Peyer's patch (tissue), 4 donors: ENCODE measurements around the gene NHLH2.

ENCODE experiments used
- POLR2A ChIP-seq, 2 donors: fragments of 450-650 bp; IDR thresholded peaks; one replicate each; pipeline ENCODE4 v1.5.1; 2017; ENCODE audit warnings: antibody characterized with exemption in 2 of 2, mild to moderate bottlenecking in 2 of 2, moderate library complexity in 2 of 2
- TF ChIP-seq, protein P1 (sequence below), 6 experiments: fragments of 450-650 bp in 4 of 6; fragments of 200-600 bp in 2 of 6; sonication (generic) in 1 of 6; IDR thresholded peaks; one replicate each; pipeline ENCODE4 v1.5.1; 2017 to 2019; ENCODE audit warnings: antibody characterized with exemption in 6 of 6, mild to moderate bottlenecking in 3 of 6, moderate library complexity in 1 of 6

DNA sequence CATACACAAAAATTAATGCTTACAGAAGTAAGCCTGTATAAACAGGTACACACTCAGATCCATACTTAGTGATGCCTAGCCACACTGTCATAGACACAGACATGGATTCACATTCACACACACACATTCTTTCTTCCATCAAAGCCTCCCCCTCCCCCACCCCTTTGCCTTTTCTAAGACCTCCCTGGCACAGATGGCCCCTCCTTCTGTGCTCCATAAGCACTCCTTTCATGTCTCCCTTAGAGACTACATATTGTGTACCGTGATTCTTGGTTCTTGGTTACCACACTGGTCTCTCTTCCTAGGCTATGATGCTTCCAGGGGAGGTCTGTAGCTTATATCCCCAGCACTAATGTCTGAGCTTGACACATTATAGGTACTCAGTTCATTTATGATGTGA is 2.0 kb upstream of the NHLH2 start:
- TF ChIP-seq, protein P1, sequence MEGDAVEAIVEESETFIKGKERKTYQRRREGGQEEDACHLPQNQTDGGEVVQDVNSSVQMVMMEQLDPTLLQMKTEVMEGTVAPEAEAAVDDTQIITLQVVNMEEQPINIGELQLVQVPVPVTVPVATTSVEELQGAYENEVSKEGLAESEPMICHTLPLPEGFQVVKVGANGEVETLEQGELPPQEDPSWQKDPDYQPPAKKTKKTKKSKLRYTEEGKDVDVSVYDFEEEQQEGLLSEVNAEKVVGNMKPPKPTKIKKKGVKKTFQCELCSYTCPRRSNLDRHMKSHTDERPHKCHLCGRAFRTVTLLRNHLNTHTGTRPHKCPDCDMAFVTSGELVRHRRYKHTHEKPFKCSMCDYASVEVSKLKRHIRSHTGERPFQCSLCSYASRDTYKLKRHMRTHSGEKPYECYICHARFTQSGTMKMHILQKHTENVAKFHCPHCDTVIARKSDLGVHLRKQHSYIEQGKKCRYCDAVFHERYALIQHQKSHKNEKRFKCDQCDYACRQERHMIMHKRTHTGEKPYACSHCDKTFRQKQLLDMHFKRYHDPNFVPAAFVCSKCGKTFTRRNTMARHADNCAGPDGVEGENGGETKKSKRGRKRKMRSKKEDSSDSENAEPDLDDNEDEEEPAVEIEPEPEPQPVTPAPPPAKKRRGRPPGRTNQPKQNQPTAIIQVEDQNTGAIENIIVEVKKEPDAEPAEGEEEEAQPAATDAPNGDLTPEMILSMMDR (IDR thresholded peaks at IDR 0.05): no peak
- TF ChIP-seq POLR2A (IDR thresholded peaks at IDR 0.05): no peak
